Measurements from ENCODE around the gene RPL36A.

RPL36A gene

GRCh38 chrX:101430457-101431078, 39.8 kb downstream of the RPL36A start:
- DNase-seq (ENCODE audit: low read depth in 2 of 3, low spot score in 1 of 3), result no peak

GRCh38 chrX:101442085-101442484, 51.3 kb downstream of the RPL36A start:
- no peak for DNase-seq (ENCODE audit: low read depth in 2 of 3, low spot score in 1 of 3)
